Endothelial cell of umbilical vein (primary cell): ENCODE results near the gene SSX2IP.

Experiments
- EZH2 ChIP-seq: IDR thresholded peaks from 2 replicates; pipeline ENCODE4 v1.6.1; 2012; ENCODE audit warnings: borderline replicate concordance, low read depth, mild to moderate bottlenecking, moderate library complexity, low read length, inconsistent platforms; ENCODE audit not compliant: severe bottlenecking
- MAX ChIP-seq: IDR thresholded peaks from 2 replicates; pipeline ENCODE4 v1.6.1; 2011; ENCODE audit not compliant: insufficient read depth, insufficient read length
- POLR2A ChIP-seq: IDR thresholded peaks from 2 replicates; pipeline ENCODE4 v1.6.1; 2012; ENCODE audit warnings: low read depth, mild to moderate bottlenecking, control low read depth, low read length
- TF ChIP-seq, protein P1 (sequence below), 2 donors: IDR thresholded peaks; 1 replicate in 1 of 2; 2 replicates in 1 of 2; pipeline ENCODE4 v1.5.1; 2011; ENCODE audit warnings: low read length in 2 of 2, mild to moderate bottlenecking in 2 of 2, moderate library complexity in 2 of 2, control low read depth in 1 of 2, inconsistent platforms in 1 of 2, low read depth in 1 of 2; ENCODE audit not compliant: insufficient read depth in 1 of 2; ENCODE audit errors: extremely low read depth in 1 of 2

DNA sequence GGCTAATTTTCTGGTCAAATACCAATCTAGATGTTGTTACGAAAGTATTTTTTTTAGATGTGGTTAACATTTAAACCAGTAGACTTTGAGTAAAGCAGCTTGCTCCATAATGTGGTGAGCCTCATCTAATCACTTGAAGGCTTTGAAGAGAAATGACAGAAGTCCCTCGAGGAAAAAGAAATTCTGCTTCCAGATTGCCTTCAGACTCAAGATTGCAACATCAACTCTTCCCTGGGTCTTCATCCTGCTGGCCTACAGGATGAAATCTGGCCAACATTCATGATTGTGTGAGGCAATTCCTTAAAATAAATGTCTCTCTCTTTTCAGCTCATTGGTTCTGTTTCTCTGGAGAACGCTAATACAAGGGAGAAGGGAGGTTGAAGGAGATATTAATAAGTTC is 32.5 kb upstream of the SSX2IP start:
- TF ChIP-seq POLR2A (no peak), MAX (no peak), EZH2 (no peak)
- TF ChIP-seq, protein P1, sequence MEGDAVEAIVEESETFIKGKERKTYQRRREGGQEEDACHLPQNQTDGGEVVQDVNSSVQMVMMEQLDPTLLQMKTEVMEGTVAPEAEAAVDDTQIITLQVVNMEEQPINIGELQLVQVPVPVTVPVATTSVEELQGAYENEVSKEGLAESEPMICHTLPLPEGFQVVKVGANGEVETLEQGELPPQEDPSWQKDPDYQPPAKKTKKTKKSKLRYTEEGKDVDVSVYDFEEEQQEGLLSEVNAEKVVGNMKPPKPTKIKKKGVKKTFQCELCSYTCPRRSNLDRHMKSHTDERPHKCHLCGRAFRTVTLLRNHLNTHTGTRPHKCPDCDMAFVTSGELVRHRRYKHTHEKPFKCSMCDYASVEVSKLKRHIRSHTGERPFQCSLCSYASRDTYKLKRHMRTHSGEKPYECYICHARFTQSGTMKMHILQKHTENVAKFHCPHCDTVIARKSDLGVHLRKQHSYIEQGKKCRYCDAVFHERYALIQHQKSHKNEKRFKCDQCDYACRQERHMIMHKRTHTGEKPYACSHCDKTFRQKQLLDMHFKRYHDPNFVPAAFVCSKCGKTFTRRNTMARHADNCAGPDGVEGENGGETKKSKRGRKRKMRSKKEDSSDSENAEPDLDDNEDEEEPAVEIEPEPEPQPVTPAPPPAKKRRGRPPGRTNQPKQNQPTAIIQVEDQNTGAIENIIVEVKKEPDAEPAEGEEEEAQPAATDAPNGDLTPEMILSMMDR (IDR thresholded peaks at IDR 0.05; ENCODE audit: extremely low read depth in 1 of 2, insufficient read depth in 1 of 2, low read depth in 1 of 2, low read length in 2 of 2) = no peak
